Mesodermal cell (in vitro differentiated cells): ENCODE results near the gene OR8B8. TPM values are rescaled to one million over a fixed set of nuclear protein-coding genes. Genes with fewer than 3 reads are reported as not detected.

Source experiments
- H3K27ac ChIP-seq: 2 replicates; pipeline ENCODE4 v1.7.0; 2013; ENCODE audit warnings: mild to moderate bottlenecking, low read depth, low read length, moderate library complexity; ENCODE audit not compliant: severe bottlenecking
- H3K36me3 ChIP-seq: 2 replicates; pipeline ENCODE4 v1.7.1; 2013; ENCODE audit warnings: mild to moderate bottlenecking, low read length, moderate library complexity; ENCODE audit not compliant: control insufficient read depth, insufficient read depth
- H3K4me1 ChIP-seq: one replicate; pipeline ENCODE4 v1.7.1; 2013; ENCODE audit warnings: mild to moderate bottlenecking, low read length; ENCODE audit not compliant: insufficient read depth, control insufficient read depth, poor library complexity, severe bottlenecking
- H3K4me3 ChIP-seq: 2 replicates; pipeline ENCODE4 v1.7.0; 2013; ENCODE audit warnings: low read length, control low read depth, mild to moderate bottlenecking; ENCODE audit not compliant: insufficient read depth, poor library complexity, severe bottlenecking; ENCODE audit errors: extremely low read depth
- H3K9me3 ChIP-seq: 2 replicates; pipeline ENCODE4 v1.7.1; 2013; ENCODE audit warnings: mild to moderate bottlenecking, low read length, moderate library complexity; ENCODE audit not compliant: control insufficient read depth
- WGBS, 2 experiments: methylation state at CpG; one replicate each; pipeline ENCODE4 v1.1.5; 2013; ENCODE audit warnings: missing lambda C conversion rate in 2 of 2; ENCODE audit not compliant: insufficient coverage in 2 of 2; 5-methylcytosine and 5-hydroxymethylcytosine counted together
- polyA plus RNA-seq, 2 experiments: library from polyadenylated mRNA; stranded (reverse); fragments of 50-300 nt; gene quantifications; one replicate each; pipeline ENCODE4 v1.2.3, GENCODE V29; 2013

Gene OR8B8, protein sequence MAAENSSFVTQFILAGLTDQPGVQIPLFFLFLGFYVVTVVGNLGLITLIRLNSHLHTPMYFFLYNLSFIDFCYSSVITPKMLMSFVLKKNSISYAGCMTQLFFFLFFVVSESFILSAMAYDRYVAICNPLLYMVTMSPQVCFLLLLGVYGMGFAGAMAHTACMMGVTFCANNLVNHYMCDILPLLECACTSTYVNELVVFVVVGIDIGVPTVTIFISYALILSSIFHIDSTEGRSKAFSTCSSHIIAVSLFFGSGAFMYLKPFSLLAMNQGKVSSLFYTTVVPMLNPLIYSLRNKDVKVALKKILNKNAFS
- not detected for polyA plus RNA-seq (2013, experiment 1 of 2)
- polyA plus RNA-seq (2013, experiment 2 of 2): not detected

DNA sequence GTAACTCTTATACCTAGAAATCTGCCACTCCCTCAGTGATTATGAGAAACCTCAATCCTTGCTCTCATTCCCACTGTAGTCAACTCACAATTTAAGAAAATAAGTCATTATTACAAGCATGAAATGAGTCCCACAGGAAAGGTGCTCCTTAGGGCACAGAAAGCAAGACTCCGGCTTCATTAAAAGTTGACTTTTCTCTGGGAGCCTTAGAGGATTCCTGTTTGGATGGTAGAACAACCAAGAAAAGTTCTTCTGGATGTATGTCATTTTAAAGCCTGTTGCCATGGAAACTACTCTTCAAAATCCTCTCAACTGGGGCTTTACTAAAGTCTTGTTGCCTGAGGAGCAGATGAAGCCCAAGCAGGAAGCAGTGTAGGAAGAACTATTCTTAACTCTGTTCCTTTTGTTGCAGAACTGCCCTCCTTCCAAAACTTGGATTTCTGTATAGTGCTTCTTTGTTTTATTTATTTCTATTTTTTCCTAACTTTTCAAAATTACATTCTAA lies at the start of gene OR8B8:
OR8B8 (minus strand) TSS at position 51 of the 505 bp plus-strand sequence. CDS start 4,611 bp downstream, outside the sequence.
- no peaks in the 10 kb centered on the region for H3K4me1 ChIP-seq
- H3K4me3 ChIP-seq: no peak within 1 kb of the TSS
- H3K9me3 ChIP-seq: no peaks in the 10 kb centered on the region
- no peaks in the 10 kb centered on the region for H3K36me3 ChIP-seq
- no peak within 1 kb of the TSS for H3K27ac ChIP-seq
- 91% methylated on average over 1 of the region's 1 CpG; no CpG with 5 or more reads in 1 of the 2 experiments for WGBS, 2 experiments

DNA sequence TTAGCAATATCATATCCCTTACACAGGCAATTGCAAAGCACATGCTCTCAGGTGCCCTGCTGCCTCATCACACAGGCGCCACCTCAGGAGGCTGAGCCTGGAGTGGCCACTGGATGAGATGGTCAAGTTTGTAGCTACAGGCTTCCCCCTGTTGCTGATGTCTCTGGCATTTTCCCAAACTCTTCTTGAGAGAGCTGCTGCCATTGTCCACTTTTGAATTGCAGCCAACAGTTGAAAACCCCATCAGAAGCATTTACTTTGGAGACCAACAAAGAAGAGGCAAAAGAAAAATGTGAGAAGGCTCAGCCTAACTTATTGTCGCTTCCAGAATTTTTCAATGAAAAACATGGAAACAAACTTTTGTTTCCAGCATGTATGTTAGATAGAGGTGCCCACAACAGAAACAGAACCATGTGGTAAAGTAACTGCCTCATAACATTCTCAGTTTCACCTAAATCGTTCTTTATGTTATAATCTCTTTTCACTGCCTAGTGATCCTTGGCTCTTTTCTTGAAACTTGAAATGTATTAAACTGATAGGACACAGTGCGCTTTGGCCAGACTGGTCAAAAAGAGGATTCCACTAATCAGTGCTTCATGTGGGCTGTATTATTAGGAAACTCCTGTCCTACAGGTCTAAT lies 47.6 kb upstream of the OR8B8 start:
- WGBS, 2 experiments: 90 to 100% methylated on average over 1 to 2 of the region's 4 CpGs
- H3K9me3 ChIP-seq: no peaks in the 10 kb centered on the region
- no peak overlapping the region for H3K4me3 ChIP-seq

DNA sequence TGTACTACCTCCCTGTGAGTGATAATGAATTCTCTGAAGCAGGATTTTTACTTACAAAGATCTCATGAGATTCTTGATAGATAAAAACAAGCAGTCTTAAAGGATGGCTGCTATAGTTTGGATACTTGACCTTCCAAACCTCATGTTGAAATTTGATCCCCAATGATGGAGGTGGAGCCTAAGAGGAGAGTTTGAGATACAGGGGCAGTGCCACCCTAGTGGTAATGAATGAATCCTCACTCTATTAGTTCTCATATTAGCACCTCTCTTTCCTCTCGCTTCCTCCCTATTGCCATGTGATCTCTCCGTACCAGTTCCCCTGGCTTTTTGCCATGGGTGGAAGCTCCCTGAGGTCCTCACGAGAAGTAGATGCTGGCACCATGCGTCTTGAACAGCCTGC lies 37.9 kb upstream of the OR8B8 start:
- WGBS, 2 experiments: 79% methylated on average over 3 of the region's 4 CpGs; no CpG with 5 or more reads in 1 of the 2 experiments
- H3K27ac ChIP-seq: no peak overlapping the region
- H3K36me3 ChIP-seq: no peaks in the 10 kb centered on the region
- peaks cover 4% of the 10 kb centered on the region for H3K4me1 ChIP-seq
- no peak overlapping the region for H3K4me3 ChIP-seq
- H3K9me3 ChIP-seq: no peaks in the 10 kb centered on the region

More for the DNA sequence above, 47.6 kb upstream of the OR8B8 start:
- Histone ChIP-seq H3K27ac (no peak overlapping the region), H3K4me1 (no peaks in the 10 kb centered on the region), H3K36me3 (no peaks in the 10 kb centered on the region)

DNA sequence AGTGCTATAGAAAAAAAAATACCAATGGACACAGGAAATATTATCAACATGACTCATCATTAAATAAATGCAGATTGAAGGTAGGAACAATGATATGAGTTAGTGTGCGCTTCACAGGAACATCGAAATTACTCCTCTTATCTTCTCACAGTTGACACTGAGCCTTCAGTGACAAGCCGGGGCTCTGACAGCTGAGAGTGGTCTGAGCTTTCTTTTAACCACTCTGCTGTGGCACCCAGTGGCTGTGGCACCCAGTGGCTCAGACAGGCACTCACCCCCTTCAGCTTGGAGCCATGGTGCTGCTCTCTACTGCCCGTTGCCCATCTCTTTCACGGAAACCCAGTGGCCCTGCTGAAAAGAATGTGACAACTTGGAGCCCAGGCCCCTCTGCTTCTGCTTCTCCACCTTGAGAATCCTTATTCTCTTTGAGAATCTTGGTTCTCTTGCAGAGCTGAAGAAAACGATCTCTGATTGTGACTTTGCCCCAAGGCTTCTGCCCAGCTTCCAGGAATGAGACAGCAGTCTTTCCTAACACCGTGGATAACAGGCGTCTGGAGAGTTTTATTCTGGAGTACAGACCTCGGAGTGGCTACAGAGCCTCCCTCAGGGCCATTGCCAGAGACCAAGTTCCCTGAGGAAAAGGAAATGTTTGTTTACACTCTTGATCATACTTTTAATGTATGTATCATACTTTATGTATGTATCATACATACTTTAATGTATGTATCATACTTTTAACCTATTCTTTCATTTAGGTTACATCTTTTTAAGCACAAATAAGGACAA lies 37.1 kb upstream of the OR8B8 start:
- 79 to 80% methylated on average over 6 to 7 of the region's 9 CpGs for WGBS, 2 experiments
- no peaks in the 10 kb centered on the region for H3K9me3 ChIP-seq
- no peak overlapping the region for H3K4me3 ChIP-seq
- peak overlapping the region; percentile 72 for H3K27ac ChIP-seq
- no peaks in the 10 kb centered on the region for H3K36me3 ChIP-seq
- H3K4me1 ChIP-seq: peaks cover 4% of the 10 kb centered on the region

DNA sequence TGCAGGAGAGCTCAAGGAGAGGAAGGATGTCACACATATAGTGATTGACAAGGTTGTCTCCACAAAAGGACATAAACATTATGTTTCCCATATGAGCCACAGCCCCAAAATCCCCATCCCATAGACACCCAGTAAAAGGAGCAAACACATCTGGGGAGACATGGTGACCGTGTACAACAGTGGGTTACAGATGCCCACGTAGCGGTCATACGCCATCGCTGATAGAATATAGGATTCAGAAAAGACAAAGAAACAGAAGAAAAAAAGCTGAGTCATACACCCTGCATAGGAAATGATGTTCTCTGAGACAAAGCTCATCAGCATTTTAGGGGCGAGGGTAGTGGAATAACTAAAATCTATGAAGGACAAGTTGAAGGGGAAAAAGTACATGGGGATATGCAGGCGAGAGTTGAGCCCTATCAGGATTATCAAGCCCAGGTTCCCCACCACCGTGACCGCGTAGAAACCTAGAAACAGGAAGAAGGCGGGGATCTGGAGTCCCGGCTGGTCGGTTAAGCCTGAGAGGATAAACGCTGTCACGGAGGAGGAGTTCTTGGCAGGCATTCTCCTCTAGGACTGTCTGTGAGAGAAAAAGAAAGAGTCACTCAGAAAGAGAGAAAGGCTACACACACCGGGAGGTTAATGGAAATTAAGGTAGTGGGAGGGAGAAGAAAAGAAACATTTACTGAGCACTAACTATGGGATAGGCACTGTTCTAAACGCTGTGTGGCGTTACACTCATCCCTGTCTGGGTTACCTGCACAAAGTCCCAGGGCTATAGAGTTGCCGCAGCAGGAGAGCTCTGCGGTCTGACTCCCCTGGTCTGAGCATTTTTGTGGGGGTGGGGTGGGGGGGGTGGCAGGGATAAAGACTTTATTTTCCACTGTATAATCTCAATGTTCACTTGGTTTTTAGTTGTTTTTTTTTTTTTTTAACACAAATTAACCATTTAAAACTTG lies 36.1 kb upstream of the OR8B8 start:
- Histone ChIP-seq H3K9me3 (no peaks in the 10 kb centered on the region), H3K4me3 (peak overlapping the region; percentile 14), H3K27ac (peak overlapping the region; percentile 81), H3K4me1 (peaks cover 4% of the 10 kb centered on the region), H3K36me3 (no peaks in the 10 kb centered on the region)
- 27 to 49% methylated on average over 7 to 15 of the region's 20 CpGs for WGBS, 2 experiments

DNA sequence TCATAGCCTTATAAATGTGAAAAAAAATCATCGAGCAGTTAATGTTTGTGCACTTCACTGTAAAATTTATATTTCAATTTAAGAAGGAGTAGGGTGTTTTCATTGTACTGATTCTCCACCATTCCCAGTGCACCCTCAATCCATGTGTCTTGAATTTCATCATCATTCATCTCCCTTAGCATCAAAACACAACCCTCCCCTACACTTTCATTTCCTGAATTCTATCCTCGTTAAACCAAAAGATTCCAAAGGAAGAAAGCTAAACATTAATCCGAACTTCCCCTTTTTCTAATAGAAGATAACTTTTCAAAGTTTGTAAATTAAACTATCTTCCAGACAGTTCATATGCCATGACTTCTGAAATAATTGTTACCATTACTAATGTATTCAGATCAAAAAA lies 34.1 kb upstream of the OR8B8 start:
- H3K9me3 ChIP-seq: no peaks in the 10 kb centered on the region
- no peaks in the 10 kb centered on the region for H3K36me3 ChIP-seq
- WGBS, 2 experiments: 90% methylated on average over 1 of the region's 3 CpGs; no CpG with 5 or more reads in 1 of the 2 experiments
- no peak overlapping the region for H3K27ac ChIP-seq
- H3K4me3 ChIP-seq: no peak overlapping the region
- H3K4me1 ChIP-seq: peaks cover 4% of the 10 kb centered on the region

DNA sequence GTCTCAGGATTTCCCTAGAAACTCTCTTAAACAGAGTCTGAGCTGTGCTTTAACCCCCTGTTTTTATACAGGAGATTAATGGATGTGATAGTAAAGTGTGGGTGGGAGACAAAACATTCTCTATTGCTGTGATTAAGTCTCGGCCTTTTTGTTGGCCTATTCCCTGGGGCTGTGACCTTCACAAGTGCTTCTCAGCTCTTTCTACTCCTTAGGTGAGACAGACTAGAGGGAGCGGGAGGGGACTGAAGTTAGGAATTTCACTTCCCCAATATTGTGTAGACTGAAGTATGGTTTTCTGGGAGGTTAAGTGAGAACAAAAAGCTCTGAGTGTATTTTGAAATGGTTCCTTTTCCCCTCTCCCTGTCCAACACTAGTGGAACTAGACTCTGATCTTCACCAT lies 29.8 kb upstream of the OR8B8 start:
- no peaks in the 10 kb centered on the region for H3K4me1 ChIP-seq
- H3K4me3 ChIP-seq: no peak overlapping the region
- WGBS, 2 experiments: 80% methylated on average over 1 of the region's 2 CpGs; no CpG with 5 or more reads in 1 of the 2 experiments
- no peak overlapping the region for H3K27ac ChIP-seq
- H3K36me3 ChIP-seq: no peaks in the 10 kb centered on the region
- H3K9me3 ChIP-seq: no peaks in the 10 kb centered on the region

DNA sequence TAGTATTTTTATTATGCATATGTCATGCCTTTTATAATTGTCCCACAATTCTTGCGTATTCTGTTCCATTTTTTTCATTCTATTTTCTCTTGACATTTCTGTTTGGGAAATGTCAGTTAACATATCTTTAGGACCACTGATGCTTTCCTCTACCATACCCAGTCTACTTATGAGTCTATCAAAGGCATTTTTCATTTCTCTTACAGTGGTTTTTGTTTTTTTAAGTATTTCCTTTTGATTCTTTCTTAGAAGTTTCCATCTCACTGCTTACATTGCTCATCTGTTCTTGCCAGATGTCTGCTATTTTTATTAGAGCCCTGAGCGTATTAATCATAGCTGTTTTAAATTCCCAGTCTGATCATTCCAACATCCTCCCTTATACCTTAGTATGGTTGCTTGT lies 29.3 kb upstream of the OR8B8 start:
- Histone ChIP-seq H3K9me3 (no peaks in the 10 kb centered on the region), H3K27ac (no peak overlapping the region), H3K4me1 (no peaks in the 10 kb centered on the region), H3K36me3 (no peaks in the 10 kb centered on the region), H3K4me3 (no peak overlapping the region)
- no CpG with 5 or more reads among the region's 2 CpGs for WGBS, 2 experiments

DNA sequence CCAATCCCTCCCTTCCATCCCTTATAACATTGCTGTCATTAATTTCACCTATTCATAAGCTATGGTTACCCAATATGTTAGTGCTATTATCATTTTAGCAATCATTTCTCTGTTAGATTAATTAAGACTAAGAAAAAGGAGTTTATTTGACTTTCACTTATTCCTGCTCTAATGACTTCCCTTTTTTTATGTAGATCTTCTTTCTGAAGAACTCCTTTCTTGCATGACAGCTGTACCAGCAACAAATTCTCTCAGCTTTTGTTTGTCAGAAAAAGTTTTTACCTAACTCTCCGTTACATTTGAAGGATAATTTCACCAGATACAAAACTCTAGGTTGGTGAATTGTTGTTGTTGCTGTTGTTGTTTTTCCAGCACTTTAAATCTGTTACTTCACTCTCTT lies 28.6 kb upstream of the OR8B8 start:
- WGBS, 2 experiments: no CpG with 5 or more reads among the region's 1 CpG
- Histone ChIP-seq H3K36me3 (no peaks in the 10 kb centered on the region), H3K9me3 (no peaks in the 10 kb centered on the region), H3K4me1 (no peaks in the 10 kb centered on the region), H3K27ac (no peak overlapping the region), H3K4me3 (no peak overlapping the region)

DNA sequence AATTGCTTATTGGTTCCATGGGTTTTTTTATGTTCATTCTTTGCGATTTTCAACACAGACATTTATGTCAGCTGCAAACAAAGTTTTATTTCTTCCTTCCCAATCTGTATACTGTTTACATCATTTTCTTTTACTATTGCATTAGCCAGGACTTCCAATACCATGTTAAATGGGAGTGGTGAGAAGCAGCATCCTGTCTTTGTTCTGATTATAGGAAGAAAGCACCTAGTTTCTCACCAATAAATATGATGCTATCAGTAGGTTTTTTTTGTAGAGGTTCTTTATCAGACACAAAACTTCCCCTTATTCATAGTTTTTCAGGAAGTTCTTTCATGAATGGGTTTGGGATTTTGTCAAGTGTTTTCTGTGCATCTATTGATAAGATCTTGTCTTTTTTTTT lies 28.0 kb upstream of the OR8B8 start:
- no CpG with 5 or more reads among the region's 1 CpG for WGBS, 2 experiments
- Histone ChIP-seq H3K9me3 (no peaks in the 10 kb centered on the region), H3K4me3 (no peak overlapping the region), H3K4me1 (no peaks in the 10 kb centered on the region), H3K36me3 (no peaks in the 10 kb centered on the region), H3K27ac (no peak overlapping the region)
